CD4-positive, alpha-beta T cell (primary cell): ENCODE results near the gene ABI3. TPM values are rescaled to one million over a fixed set of nuclear protein-coding genes. Genes with fewer than 3 reads are reported as not detected.
A peak's percentile ranks its signal among the peaks of the same experiment; 100 is the strongest.

Experiments
- ATAC-seq: fragments of 200-7000 bp; cut with Tn5 transposase; one replicate; pipeline ENCODE4 v1.10.0; 2022; ENCODE audit warnings: mild to moderate bottlenecking; ENCODE audit not compliant: poor library complexity
- CTCF ChIA-PET: fragments of 350-600 bp; sonication (Branson Sonifier 250); formaldehyde crosslinking; loops from one replicate; lab custom pipeline; 2021; ENCODE audit warnings: antibody characterized with exemption, inconsistent platforms; lab: Charles Lee
- POLR2A ChIA-PET: fragments of 350-600 bp; sonication (Branson Sonifier 250); formaldehyde crosslinking; loops from one replicate; lab custom pipeline; 2021; ENCODE audit warnings: antibody characterized with exemption, inconsistent platforms; lab: Charles Lee
- DNase-seq, 14 experiments: peaks; one replicate each; pipeline ENCODE4 v3.0.0-alpha.2; 2013 to 2020; ENCODE audit warnings: mixed read lengths in 2 of 14
- H3K27ac ChIP-seq, 2 donors: one replicate each; pipeline versions ENCODE4 v1.5.1 to v1.7.0; 2013; ENCODE audit warnings: low read length in 2 of 2, low read depth in 1 of 2, mild to moderate bottlenecking in 1 of 2
- H3K27me3 ChIP-seq, 2 experiments: 1 replicate in 1 of 2; 2 replicates in 1 of 2; pipeline versions ENCODE4 v1.6.1 to v1.7.0; 2013; ENCODE audit warnings: low read length in 2 of 2, control low read depth in 1 of 2, mild to moderate bottlenecking in 1 of 2, moderate library complexity in 1 of 2; ENCODE audit not compliant: insufficient read depth in 2 of 2, control insufficient read depth in 1 of 2
- H3K36me3 ChIP-seq: one replicate; pipeline ENCODE4 v1.6.1; 2013; ENCODE audit warnings: low read length, control low read depth; ENCODE audit not compliant: insufficient read depth
- H3K4me1 ChIP-seq: one replicate; pipeline ENCODE4 v1.6.1; 2013; ENCODE audit warnings: low read length, control low read depth; ENCODE audit not compliant: insufficient read depth
- H3K4me3 ChIP-seq: one replicate; pipeline ENCODE4 v1.5.1; 2013; ENCODE audit warnings: mild to moderate bottlenecking, low read length, moderate library complexity
- H3K9me3 ChIP-seq, 2 experiments: 1 replicate in 1 of 2; 2 replicates in 1 of 2; pipeline versions ENCODE4 v1.6.1 to v1.7.0; 2013; ENCODE audit warnings: low read length in 2 of 2, mild to moderate bottlenecking in 2 of 2, control low read depth in 1 of 2, moderate library complexity in 1 of 2; ENCODE audit not compliant: control insufficient read depth in 1 of 2, insufficient read depth in 1 of 2
- H3K27ac Mint-ChIP-seq: one replicate; pipeline ENCODE4 v1.8.0; 2020; ENCODE audit warnings: mixed read lengths
- H3K27me3 Mint-ChIP-seq: one replicate; pipeline ENCODE4 v1.8.0; 2021; ENCODE audit warnings: mixed read lengths
- H3K36me3 Mint-ChIP-seq: one replicate; pipeline ENCODE4 v1.8.0; 2021; ENCODE audit warnings: low read depth, mixed read lengths
- H3K4me1 Mint-ChIP-seq: one replicate; pipeline ENCODE4 v1.8.0; 2021; ENCODE audit warnings: low read depth, mixed read lengths
- H3K4me3 Mint-ChIP-seq: one replicate; pipeline ENCODE4 v1.8.0; 2020; ENCODE audit warnings: mild to moderate bottlenecking, mixed read lengths
- H3K9me3 Mint-ChIP-seq: one replicate; pipeline ENCODE4 v1.8.0; 2020; ENCODE audit warnings: mixed read lengths
- CTCF ChIP-seq: fragments of 200-600 bp; IDR thresholded peaks from one replicate; pipeline ENCODE4 v1.8.0; 2022; ENCODE audit warnings: antibody characterized with exemption, mild to moderate bottlenecking
- intact Hi-C, 2 experiments: fragments of 100-400 bp; cut with DNase I in 1 of 2; cut with micrococcal nuclease in 1 of 2; formaldehyde crosslinking; loops; one replicate each; pipeline versions ENCODE4 v1.15.1 to v1.9.0; 2023 to 2025; cut with DNase I, micrococcal nuclease
- total RNA-seq, 174 experiments: library from RNA in 2 of 174; stranded (reverse) in 2 of 174; gene quantifications; one replicate each; pipeline ENCODE4 v1.2.3 and lab custom pipeline; 2021 to 2026

ABI3 gene
- total RNA-seq, 2 experiments from 2014 or later, result 5.6 to 5.8 TPM

DNA sequence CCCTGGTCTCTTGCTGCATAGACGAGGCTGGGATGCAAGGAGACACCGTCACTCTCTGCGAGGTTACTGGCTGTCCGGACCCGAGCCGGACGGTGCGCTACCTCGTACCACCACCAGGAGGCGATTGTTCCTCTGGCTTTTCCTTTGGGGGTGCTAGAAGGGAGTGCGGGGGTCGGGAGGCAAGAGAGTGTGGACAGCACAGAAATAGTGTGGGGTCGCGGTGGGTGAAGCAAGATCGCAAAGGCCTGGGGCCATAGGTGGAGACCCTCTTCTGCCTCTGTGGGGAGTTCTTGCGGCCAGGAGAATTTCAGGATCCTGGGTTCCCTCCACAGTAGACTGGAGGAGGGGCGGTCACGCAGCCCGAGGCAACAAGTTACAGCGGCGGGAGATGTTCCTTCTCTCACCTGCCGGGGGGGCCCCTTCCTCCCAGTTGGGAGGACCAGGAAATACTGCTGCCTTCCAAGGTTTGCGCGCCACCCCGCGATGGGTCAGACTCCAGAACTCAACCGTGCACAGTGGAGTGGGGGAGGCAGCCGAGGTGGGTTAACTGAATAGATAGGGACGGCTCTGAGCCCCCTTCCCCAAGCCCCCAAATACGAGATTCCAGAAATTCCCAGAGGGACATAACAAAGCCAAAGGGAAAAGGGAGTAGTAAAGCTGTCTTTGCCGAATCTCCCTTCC is 13.2 kb downstream of the ABI3 start:
- Histone ChIP-seq H3K9me3 (no peaks in the 10 kb centered on the region), H3K4me3 (peak overlapping the region; percentile 49), H3K27ac (no peak overlapping the region), H3K27me3 (peaks cover 0 to 4% of the 10 kb centered on the region in 2 experiments), H3K36me3 (peaks cover 16% of the 10 kb centered on the region), H3K4me1 (peaks cover 52% of the 10 kb centered on the region)
- Mint-ChIP-seq H3K36me3 (peaks cover 22% of the 10 kb centered on the region), H3K4me1 (peaks cover 40% of the 10 kb centered on the region), H3K27me3 (peaks cover 7% of the 10 kb centered on the region), H3K27ac (peak overlapping the region; percentile 43), H3K4me3 (peak overlapping the region; percentile 74), H3K9me3 (no peaks in the 10 kb centered on the region)
- ChIA-PET CTCF (interaction anchor here (0.7 to 5.2 kb wide), 4 partner anchors 15 to 43 kb away, joined by 3 to 48 read pairs (median 5); no protein-coding TSS in a partner anchor), POLR2A (interaction anchor here (1.1 to 6.6 kb wide), 4 partner anchors 10 to 31 kb away, joined by 5 to 64 read pairs (median 5); no protein-coding TSS in a partner anchor)
- ATAC-seq (peak; percentile 23), DNase-seq (peak; percentile 46 to 78 (median 59))
- peak; percentile 85 for TF ChIP-seq CTCF
- intact Hi-C loops, result loop anchor here in 1 of 2 experiments (2.0 kb wide), 1 partner anchor 13 kb away; the partner anchor contains the start of genes ABI3 and GNGT2

- ChIA-PET CTCF (interaction anchor here (0.7 to 5.2 kb wide), 4 partner anchors 16 to 44 kb away, joined by 3 to 48 read pairs (median 5); no protein-coding TSS in a partner anchor), POLR2A (interaction anchor here (0.7 to 6.6 kb wide), 5 partner anchors 10 to 35 kb away, joined by 3 to 64 read pairs (median 5); no protein-coding TSS in a partner anchor)
- Mint-ChIP-seq H3K27ac (no peak overlapping the region), H3K4me3 (peak overlapping the region; percentile 74), H3K4me1 (peaks cover 33% of the 10 kb centered on the region), H3K27me3 (peaks cover 7% of the 10 kb centered on the region), H3K36me3 (peaks cover 17% of the 10 kb centered on the region), H3K9me3 (no peaks in the 10 kb centered on the region)
- peak in 13 of 14 experiments; percentile 23 to 78 (median 45) for DNase-seq
- peaks cover 16% of the 10 kb centered on the region for H3K36me3 ChIP-seq
- no peak for TF ChIP-seq CTCF
- peak; percentile 52 for ATAC-seq
- H3K27me3 ChIP-seq, result peaks cover 4 to 5% of the 10 kb centered on the region in 2 experiments
- peaks cover 45% of the 10 kb centered on the region for H3K4me1 ChIP-seq
- H3K9me3 ChIP-seq, result no peaks in the 10 kb centered on the region
- H3K4me3 ChIP-seq, result peak overlapping the region; percentile 49
- intact Hi-C loops, result loop anchor here in 1 of 2 experiments (2.0 kb wide), 1 partner anchor 14 kb away; the partner anchor contains the start of genes ABI3 and GNGT2
- no peak overlapping the region for H3K27ac ChIP-seq
These were observed 13.9 kb downstream of the ABI3 start for GRCh38 chr17:49224198-49224996.

DNA sequence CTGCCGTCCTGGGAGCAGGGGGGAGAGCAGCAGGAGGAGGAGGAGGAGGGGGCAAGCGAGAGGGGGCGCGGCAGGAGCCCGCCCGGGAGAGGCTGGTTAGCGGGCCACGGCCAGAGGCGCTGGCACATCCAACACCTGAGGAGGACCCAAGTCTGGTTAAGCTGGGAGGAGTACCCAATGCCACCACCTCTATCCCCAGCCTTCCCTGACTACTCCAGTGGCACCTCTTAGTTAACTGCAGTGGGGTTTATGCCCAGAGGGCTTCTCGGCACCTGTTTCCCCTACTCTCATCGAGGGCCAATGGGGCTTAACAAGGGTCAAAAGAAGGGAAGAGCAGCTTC is 14.5 kb downstream of the ABI3 start:
- ATAC-seq, result no peak
- Histone ChIP-seq H3K27me3 (peaks cover 9 to 10% of the 10 kb centered on the region in 2 experiments), H3K36me3 (peaks cover 14% of the 10 kb centered on the region), H3K9me3 (no peaks in the 10 kb centered on the region), H3K4me3 (peak overlapping the region; percentile 49), H3K4me1 (peaks cover 44% of the 10 kb centered on the region), H3K27ac (no peak overlapping the region)
- peaks cover 28% of the 10 kb centered on the region for H3K4me1 Mint-ChIP-seq
- H3K4me3 Mint-ChIP-seq, result peak overlapping the region; percentile 68
- H3K36me3 Mint-ChIP-seq, result peaks cover 17% of the 10 kb centered on the region
- no peak for TF ChIP-seq CTCF
- H3K27ac Mint-ChIP-seq, result no peak overlapping the region
- intact Hi-C loops, result loop anchor here (1.0 to 2.0 kb wide), 2 partner anchors 14 to 33 kb away; partner anchors contain the start of genes ABI3 (in 1 of the 2) and GNGT2 (in 1 of the 2)
- ChIA-PET CTCF (interaction anchor here (5.2 kb wide), 1 partner anchor 44 kb away, joined by 48 read pairs; no protein-coding TSS in a partner anchor), POLR2A (interaction anchor here (0.7 to 6.6 kb wide), 4 partner anchors 15 to 34 kb away, joined by 3 to 64 read pairs (median 5); no protein-coding TSS in a partner anchor)
- peaks cover 7% of the 10 kb centered on the region for H3K27me3 Mint-ChIP-seq
- no peaks in the 10 kb centered on the region for H3K9me3 Mint-ChIP-seq
- DNase-seq, result no peak
